ENCODE data around the gene TRIM71.
"Not testable (repeated sequence)": the region's sequence is repeated elsewhere in the genome, so short reads cannot be mapped to it uniquely, and the experiment has no call there.

The TRIM71 gene

GRCh38 chr3:32842987-32843386, 25.2 kb downstream of the TRIM71 start:
- no peak for DNase-seq (ENCODE audit: low spot score)

DNA sequence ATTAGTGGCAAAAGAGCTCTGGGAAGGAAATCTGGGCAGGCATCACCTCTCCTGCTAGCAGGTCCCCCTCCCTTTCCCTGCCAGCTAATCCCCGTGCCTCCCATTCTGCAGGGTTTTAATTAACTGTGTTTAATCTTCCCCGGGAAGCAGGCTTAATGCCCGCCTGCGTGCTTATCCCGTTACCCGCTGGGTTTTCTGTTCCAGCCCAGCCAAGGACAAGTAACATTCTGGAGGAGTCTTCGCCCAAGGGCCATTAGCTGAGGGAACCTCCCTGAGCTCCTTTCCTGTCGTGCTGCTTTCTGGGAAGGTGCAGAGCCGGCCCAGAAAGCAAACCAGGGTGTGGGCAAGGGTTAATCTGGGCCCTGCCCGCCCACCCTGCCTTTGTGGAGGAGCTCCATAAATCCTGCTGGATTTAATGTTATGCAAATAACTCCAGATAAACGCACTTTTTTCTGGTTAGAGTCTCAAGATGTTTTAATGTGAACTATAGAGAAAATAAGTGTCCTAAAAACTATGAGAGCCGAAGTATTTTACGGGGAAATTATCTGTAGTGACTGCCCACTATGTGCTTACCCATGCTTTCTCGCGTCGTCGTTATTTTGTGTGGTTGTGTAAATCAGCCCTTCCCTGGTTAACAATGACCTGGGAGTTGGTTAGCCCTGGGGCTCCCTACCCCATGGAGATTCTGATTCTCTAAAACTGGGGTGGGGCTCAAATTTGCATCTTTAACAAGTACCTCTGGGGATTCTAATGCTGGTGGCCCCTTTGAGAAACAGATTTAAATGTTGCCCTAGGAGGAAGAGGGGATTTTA, 25.9 kb downstream of the TRIM71 start:
- peak; percentile 93 for DNase-seq (ENCODE audit: low spot score)

- no peak for DNase-seq (ENCODE audit: low spot score)
These were observed 26.5 kb downstream of the TRIM71 start for GRCh38 chr3:32844322-32844654.

GRCh38 chr3:32844914-32845313, 27.1 kb downstream of the TRIM71 start:
- DNase-seq (ENCODE audit: low spot score) = no peak

DNA sequence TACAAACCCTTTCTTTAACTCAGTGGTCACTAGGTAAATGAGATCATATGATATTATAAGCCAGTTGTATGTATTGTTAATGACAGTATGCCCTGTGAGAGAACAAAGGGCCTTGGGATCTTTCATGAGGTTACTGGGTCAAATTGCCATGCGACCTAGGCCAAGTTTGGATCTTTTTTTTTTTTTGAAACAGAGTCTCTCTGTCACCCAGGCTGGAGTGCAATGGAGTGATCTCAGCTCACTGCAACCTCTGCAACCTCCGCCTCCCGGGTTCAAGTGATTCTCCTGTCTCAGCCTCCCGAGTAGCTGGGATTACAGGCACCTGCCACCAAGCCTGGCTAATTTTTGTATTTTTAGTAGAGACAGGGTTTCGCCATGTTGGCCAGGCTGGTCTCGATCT, 27.7 kb downstream of the TRIM71 start:
- not testable (repeated sequence) for DNase-seq (ENCODE audit: low spot score)

DNA sequence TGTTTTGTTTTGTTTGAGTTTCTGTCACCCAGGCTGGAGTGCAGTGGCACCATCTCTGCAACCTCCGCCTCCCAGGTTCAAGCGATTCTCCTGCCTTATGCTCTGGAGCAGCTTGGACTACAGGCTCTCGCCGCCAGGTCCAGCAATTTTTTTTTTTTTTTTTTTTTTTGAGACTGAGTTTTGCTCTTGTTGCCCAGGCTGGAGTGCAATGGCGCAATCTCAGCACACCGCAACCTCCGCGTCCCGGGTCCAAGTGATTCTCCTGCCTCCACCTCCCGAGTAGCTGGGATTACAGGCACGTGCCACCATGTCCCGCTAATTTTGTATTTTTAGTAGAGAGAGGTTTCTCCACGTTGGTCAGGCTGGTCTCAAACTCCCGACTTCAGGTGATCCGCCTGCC, 29.2 kb downstream of the TRIM71 start:
- DNase-seq (ENCODE audit: low spot score) = not testable (repeated sequence)

DNA sequence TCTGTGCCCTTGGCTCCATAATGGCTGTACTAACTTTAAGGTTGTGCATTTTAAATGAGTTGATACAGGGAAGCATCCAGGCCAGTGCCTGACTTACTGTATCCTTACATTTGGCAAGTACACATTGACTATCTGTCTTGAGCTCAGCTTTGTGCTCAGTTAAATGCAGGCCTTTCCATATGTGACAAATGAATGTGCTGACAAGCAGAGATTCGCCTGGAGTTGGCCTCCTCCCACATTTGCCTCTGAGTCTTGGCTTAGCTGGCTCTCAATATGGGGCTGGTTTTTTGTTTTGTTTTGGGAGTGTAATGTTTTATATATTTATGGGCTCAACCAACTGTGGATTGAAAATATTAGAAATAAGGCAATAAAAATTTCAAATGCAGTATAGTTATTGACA, 29.7 kb downstream of the TRIM71 start:
- DNase-seq (ENCODE audit: low spot score) = no peak

DNA sequence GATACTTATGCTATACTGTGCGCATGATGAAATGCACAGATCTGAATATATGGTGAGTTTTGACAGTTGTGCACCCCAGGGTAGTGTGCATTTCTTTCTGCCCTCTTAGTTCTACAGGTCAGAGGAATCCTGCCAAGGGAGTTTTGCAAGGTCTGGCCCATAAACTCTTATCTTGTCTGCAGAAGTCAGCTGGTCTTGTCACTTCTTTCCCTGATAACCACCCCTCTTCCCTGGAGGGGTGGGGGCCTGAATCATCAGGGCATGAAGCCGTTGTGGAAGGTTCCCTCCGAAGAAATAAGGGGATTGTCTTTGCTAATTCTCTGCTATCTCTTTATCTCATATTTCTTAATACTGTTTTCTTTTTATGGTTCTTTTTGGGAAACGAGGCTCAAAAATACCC, 30.4 kb downstream of the TRIM71 start:
- no peak for DNase-seq (ENCODE audit: low spot score)

DNA sequence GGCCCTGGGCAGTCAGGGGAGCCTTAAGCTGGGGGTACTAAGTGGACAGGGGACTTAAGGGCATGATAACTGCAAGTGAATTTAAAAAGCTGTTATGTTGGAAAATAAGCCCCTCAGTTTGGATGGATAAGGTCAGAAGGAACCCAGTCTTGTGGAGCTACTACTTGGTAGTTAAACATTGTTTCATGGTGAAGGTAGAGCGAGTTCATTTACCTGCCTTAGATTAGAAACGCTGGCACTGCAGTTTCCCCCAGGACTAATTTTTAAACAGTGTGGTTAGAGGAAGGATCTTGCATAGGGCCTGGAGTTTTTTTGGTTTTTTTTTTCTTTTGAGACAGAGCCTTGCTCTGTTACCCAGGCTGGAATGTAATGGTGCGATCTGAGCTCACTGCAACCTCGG, 31.2 kb downstream of the TRIM71 start:
- DNase-seq (ENCODE audit: low spot score) = no peak

DNA sequence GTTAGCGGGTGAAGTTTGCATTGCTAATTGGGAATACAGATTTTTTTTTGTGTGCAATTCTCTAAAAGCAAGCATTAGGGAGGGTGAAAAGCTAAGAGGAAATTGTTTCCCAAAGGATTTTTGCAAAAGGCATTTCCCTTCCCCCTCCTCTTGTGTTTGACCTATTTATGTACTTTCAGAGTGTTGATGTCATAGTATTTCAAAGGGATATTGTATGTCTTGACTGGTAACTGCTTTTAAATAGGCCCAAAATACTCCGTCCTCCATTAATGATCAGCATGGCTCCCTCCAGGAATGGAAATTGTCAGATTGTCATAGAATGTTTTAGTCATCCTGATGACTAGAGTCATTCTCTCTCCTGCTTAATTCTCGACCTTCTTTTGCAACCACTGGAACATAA, 32.4 kb downstream of the TRIM71 start:
- DNase-seq (ENCODE audit: low spot score) = no peak

- no peak for DNase-seq (ENCODE audit: low spot score)
These were observed 32.8 kb downstream of the TRIM71 start for GRCh38 chr3:32850636-32851035.

- no peak for DNase-seq (ENCODE audit: low spot score)
These were observed 34.3 kb downstream of the TRIM71 start for GRCh38 chr3:32852146-32852545.

GRCh38 chr3:32855350-32855953, 37.7 kb downstream of the TRIM71 start:
- no peak for DNase-seq (ENCODE audit: low spot score)

DNA sequence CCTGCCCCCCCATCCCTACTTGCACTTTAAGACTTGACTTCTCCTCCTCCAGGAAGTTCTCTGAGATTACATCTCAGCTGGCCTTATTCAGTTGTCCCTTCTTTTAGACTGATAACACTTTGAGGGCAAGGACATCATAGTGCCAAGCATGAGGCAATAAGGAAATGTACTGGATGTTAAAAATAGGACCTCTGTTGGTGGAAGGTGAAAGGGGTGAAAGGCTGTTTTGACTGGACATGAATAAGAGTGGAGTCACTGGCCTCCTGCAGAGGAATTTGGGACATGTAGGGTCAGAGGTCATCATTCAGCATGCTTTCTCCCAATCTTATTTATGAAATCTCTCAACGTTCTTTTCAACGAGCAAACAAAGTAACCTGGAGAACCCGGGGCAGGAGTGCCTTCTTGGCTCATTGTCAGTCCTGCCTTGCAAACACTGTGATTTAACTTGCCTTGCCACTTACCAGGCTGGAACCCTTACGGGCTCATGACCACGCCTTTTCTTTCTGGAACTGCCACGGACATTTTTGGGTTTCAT, 38.6 kb downstream of the TRIM71 start:
- DNase-seq (ENCODE audit: low spot score) = no peak

- DNase-seq (ENCODE audit: low spot score) = no peak
These were observed 39.2 kb downstream of the TRIM71 start for GRCh38 chr3:32856901-32857507.

GRCh38 chr3:32857921-32858320, 40.1 kb downstream of the TRIM71 start:
- no peak for DNase-seq (ENCODE audit: low spot score)

DNA sequence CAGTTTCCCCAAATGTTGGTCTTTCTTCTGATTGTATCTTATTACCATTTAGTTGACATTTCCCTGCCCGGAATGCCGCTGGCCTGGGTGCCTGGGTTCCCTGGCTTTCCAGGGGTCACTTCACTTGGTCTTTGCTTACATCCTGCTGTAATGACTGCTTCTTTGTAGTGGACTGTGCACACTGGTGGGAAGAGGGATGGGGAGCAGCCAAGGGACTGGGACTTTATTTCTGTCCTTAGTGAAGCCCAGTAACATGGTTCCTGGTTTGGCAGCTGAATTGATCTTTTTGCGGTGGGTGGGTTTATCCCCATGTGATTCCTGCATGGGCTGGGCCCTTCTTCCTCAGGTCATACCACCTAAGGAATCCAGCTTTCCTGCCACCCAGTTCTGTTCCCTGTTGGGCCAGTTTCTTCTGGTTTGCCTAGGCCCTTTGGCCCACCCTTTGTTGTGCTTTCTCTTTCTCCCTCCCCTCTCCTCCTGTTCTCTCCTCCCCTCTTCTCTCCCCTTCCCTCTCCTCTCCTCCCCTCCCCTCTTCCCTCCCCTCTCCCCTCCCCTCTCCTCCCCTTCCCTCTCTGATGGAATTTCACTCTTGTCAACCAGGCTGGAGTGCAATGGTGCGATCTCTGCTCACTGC, 41.9 kb downstream of the TRIM71 start:
- DNase-seq (ENCODE audit: low spot score) = no peak

DNA sequence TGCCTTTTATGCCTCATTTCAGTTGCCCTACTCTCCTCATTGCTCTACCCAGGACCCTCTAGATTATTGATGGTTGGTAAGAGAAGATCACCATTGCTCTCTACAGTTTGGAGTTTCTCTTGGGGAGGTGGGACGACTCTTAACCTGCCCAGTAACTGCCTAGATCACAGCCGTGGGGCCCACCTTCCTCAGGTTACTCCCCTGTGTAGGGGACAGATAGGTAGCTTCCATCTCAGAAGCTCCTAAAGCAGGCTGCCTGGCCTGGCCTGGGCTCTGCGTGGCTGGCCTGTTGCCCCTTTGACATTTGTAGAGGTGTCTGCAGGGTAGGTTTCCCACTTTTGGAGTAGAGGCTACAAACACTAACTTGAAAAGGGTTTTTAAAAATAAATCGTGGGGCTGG, 42.7 kb downstream of the TRIM71 start:
- DNase-seq (ENCODE audit: low spot score) = no peak

- DNase-seq (ENCODE audit: low spot score) = no peak
These were observed 43.9 kb downstream of the TRIM71 start for GRCh38 chr3:32861681-32862080.

GRCh38 chr3:32862247-32862935, 44.6 kb downstream of the TRIM71 start:
- DNase-seq (ENCODE audit: low spot score) = no peak

DNA sequence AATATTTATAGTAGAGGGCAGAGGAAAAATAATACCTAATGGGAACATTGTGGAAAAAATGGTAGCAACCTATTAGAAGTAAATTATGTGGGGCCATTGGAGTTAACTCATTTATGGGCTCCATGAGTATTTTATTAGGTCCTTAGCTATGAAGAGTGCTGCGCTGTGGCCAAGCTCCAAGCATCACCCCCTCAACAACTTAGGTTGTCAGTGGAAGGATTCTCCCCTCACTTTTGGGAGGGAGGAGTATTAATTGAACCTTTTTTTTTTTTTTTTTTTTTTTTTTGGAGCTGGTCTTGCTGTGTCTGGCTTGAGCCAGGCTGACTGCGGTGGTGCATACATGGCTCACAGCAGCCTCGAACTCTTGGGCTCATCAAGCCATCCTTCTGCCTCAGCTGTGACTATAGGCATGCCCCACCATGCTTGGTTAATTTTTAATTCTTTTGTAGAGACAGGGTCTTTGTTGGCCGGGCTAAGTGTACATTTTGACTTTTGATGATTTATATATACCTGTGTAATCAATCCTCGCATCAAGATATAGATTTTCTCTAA, 45.2 kb downstream of the TRIM71 start:
- DNase-seq (ENCODE audit: low spot score) = no peak

- DNase-seq (ENCODE audit: low spot score) = no peak
These were observed 47.6 kb downstream of the TRIM71 start for GRCh38 chr3:32865383-32865782.

Data from D341Med (cell line).